GM21526 (cell line): ENCODE results near the gene SORCS1.

Source experiments
- ATAC-seq: cut with Tn5 transposase; IDR thresholded peaks from one replicate; pipeline ENCODE4 v1.9.1; 2021; ENCODE audit warnings: moderate library complexity; ENCODE audit not compliant: unreplicated experiment, low FRiP score

Gene SORCS1

GRCh38 chr10:106635947-106636346 is 528.6 kb downstream of the SORCS1 start:
- no peak for ATAC-seq

- no peak for ATAC-seq
Observed at GRCh38 chr10:106631016-106631702, 533.3 kb downstream of the SORCS1 start.

GRCh38 chr10:106626371-106626770 is 538.1 kb downstream of the SORCS1 start:
- no peak for ATAC-seq

- ATAC-seq = no peak
Observed at GRCh38 chr10:106625751-106626150, 538.8 kb downstream of the SORCS1 start.

- ATAC-seq = no peak
Observed at GRCh38 chr10:106619346-106619745, 545.2 kb downstream of the SORCS1 start.

- no peak for ATAC-seq
Observed at GRCh38 chr10:106618646-106619045, 545.9 kb downstream of the SORCS1 start.

GRCh38 chr10:106615081-106615480 is 549.4 kb downstream of the SORCS1 start:
- no peak for ATAC-seq

- no peak for ATAC-seq
Observed at GRCh38 chr10:106614293-106614692, 550.2 kb downstream of the SORCS1 start.

- no peak for ATAC-seq
Observed at GRCh38 chr10:106612381-106612780, 552.1 kb downstream of the SORCS1 start.

- ATAC-seq = no peak
Observed at GRCh38 chr10:106609470-106610266, 554.8 kb downstream of the SORCS1 start.

- no peak for ATAC-seq
Observed at GRCh38 chr10:106608066-106608465, 556.4 kb downstream of the SORCS1 start.

- no peak for ATAC-seq
Observed at GRCh38 chr10:106595281-106595680, 569.2 kb downstream of the SORCS1 start.

- no peak for ATAC-seq
Observed at GRCh38 chr10:106593876-106594275, 570.6 kb downstream of the SORCS1 start.

- no peak for ATAC-seq
Observed at GRCh38 chr10:106592396-106592795, 572.1 kb downstream of the SORCS1 start.

GRCh38 chr10:106582291-106582690 is 582.2 kb downstream of the SORCS1 start:
- ATAC-seq = no peak

- ATAC-seq = no peak
Observed at GRCh38 chr10:106577756-106578155, 586.8 kb downstream of the SORCS1 start.

- no peak for ATAC-seq
Observed at GRCh38 chr10:106577266-106577665, 587.2 kb downstream of the SORCS1 start.

GRCh38 chr10:106576534-106576933 is 588.0 kb downstream of the SORCS1 start:
- no peak for ATAC-seq

GRCh38 chr10:106573106-106573505 is 591.4 kb downstream of the SORCS1 start:
- ATAC-seq = no peak

GRCh38 chr10:106571192-106571946 is 593.1 kb downstream of the SORCS1 start:
- ATAC-seq = no peak

- no peak for ATAC-seq
Observed at GRCh38 chr10:106570268-106570667, 594.2 kb downstream of the SORCS1 start.
